ENCODE results near the gene DBX1. TPM values are rescaled to one million over a fixed set of nuclear protein-coding genes. Genes with fewer than 3 reads are reported as not detected.

DBX1 gene
- total RNA-seq, 1 experiment from 2014 or later, result 0.15 TPM

DNA sequence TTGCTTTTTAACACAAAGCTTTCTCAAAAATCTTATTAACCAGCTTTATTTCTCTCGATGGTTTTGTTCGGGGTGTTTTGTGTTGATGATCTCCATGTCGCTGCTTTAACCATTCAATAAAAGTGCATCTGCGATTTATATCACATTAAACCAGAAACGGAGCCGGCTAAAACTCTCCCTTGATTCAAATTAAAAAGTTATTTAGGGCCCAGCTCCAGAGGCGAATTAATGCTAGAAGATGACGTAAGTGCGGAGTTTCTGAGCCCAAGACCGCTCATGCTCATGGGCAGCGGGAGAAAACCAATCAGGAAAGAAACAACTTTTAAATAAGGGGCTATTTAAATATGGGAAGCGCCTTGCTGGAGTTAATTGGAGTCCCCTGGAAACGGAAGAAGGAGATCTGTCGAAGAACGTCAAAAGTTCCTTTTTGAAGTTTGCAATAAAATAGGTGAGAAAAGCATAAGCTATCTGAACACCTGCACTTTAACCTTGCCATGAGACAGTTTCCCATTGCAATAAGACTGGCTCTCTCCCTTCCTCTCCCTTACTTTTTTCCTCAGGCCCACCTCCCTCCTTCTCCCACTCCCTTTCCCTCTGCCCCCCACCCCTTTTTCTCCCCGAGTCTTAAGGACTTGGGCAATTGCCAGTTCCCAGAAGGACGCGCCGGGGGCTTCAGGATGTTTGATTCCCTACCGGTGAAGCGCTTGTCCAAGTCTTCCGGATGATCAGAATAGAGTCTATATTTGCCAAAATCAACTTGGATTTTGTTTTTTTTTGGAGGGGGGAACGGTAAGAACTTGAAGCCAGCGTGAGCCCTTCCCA lies 1.9 kb upstream of the DBX1 start:
- Mint-ChIP-seq H3K36me3 (ENCODE audit: insufficient read depth in 1 of 3, low read depth in 3 of 3) (no peaks in the 10 kb centered on the region; a peak in 2 of 7 replicates), H3K9me3 (peaks cover 0 to 4% of the 10 kb centered on the region in 2 experiments; a peak in 1 of 5 replicates), H3K4me3 (peak overlapping the region; percentile 62 to 91), H3K27ac (no peak overlapping the region), H3K4me1 (peaks cover 70 to 88% of the 10 kb centered on the region in 2 experiments), H3K27me3 (ENCODE audit: low read depth) (peaks cover 100% of the 10 kb centered on the region)
- H3K27ac ChIP-seq (ENCODE audit: insufficient read length, low read depth, low read length), result no peak overlapping the region
- TF ChIP-seq, protein P1, sequence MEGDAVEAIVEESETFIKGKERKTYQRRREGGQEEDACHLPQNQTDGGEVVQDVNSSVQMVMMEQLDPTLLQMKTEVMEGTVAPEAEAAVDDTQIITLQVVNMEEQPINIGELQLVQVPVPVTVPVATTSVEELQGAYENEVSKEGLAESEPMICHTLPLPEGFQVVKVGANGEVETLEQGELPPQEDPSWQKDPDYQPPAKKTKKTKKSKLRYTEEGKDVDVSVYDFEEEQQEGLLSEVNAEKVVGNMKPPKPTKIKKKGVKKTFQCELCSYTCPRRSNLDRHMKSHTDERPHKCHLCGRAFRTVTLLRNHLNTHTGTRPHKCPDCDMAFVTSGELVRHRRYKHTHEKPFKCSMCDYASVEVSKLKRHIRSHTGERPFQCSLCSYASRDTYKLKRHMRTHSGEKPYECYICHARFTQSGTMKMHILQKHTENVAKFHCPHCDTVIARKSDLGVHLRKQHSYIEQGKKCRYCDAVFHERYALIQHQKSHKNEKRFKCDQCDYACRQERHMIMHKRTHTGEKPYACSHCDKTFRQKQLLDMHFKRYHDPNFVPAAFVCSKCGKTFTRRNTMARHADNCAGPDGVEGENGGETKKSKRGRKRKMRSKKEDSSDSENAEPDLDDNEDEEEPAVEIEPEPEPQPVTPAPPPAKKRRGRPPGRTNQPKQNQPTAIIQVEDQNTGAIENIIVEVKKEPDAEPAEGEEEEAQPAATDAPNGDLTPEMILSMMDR (conservative IDR thresholded peaks at IDR 0.05), result no peak
- H3K23ac ChIP-seq (ENCODE audit: insufficient read length, low read depth, low read length), result no peak overlapping the region
- no peak overlapping the region for H2AK5ac ChIP-seq (ENCODE audit: insufficient read length, low read length)
- no peak overlapping the region for H3K9ac ChIP-seq (ENCODE audit: extremely low read depth, insufficient read length, low read length)
- H3T11ph ChIP-seq (ENCODE audit: low read length), result no peak overlapping the region
- peaks cover 6% of the 10 kb centered on the region for H4K20me1 ChIP-seq (ENCODE audit: control insufficient read depth, insufficient read depth, insufficient read length)
- H3K4me2 ChIP-seq (ENCODE audit: insufficient read depth, insufficient read length, low read length), result peak overlapping the region; percentile 57
- H2BK120ac ChIP-seq (ENCODE audit: low read depth, low read length, poor library complexity, severe bottlenecking), result no peak overlapping the region
- no peak overlapping the region for H3K18ac ChIP-seq (ENCODE audit: insufficient read length, low read depth, low read length)
- no peak overlapping the region for H2AFZ ChIP-seq (ENCODE audit: low read length)
- H2BK15ac ChIP-seq (ENCODE audit: low read depth, low read length), result no peak overlapping the region
- no peak overlapping the region for H3K56ac ChIP-seq (ENCODE audit: insufficient read length, low read depth, low read length)
- no peak overlapping the region for H2BK12ac ChIP-seq (ENCODE audit: insufficient read length, low read depth, low read length)
- H3K9me3 ChIP-seq (ENCODE audit: control insufficient read depth, low read depth, low read length), result no peaks in the 10 kb centered on the region
- no peak overlapping the region for H3K4ac ChIP-seq (ENCODE audit: low read depth, low read length)
- no peaks in the 10 kb centered on the region for H3K79me1 ChIP-seq (ENCODE audit: insufficient read depth, low read depth, low read length, poor library complexity, severe bottlenecking)
- peaks cover 94% of the 10 kb centered on the region for H3K27me3 ChIP-seq (ENCODE audit: insufficient read depth, low read length)
- H3K23me2 ChIP-seq (ENCODE audit: insufficient read length, low read depth, low read length, poor library complexity, severe bottlenecking), result peaks cover 8% of the 10 kb centered on the region
- no peak overlapping the region for H4K5ac ChIP-seq (ENCODE audit: insufficient read length, low read depth, low read length)
- H2BK5ac ChIP-seq (ENCODE audit: insufficient read length, low read length), result no peak overlapping the region
- no peak overlapping the region for H3K14ac ChIP-seq (ENCODE audit: insufficient read depth, low read length)
- no peaks in the 10 kb centered on the region for H3K79me2 ChIP-seq (ENCODE audit: insufficient read depth, low read length)
- peak; percentile 45 for DNase-seq
- peaks cover 4% of the 10 kb centered on the region; the same call in 1 of the 2 replicates for H3K4me1 ChIP-seq (ENCODE audit: insufficient read depth, low read length)
- H4K8ac ChIP-seq (replicated peaks; ENCODE audit: insufficient read length, low read depth, low read length), result no peak overlapping the region
- H2BK20ac ChIP-seq (ENCODE audit: low read depth, low read length, poor library complexity, severe bottlenecking), result no peak overlapping the region
- H4K91ac ChIP-seq (ENCODE audit: insufficient read length, low read depth, low read length), result no peak overlapping the region
- no CpG with 5 or more reads among the region's 24 CpGs for WGBS (ENCODE audit: extremely low coverage, insufficient read length, low lambda C conversion rate)
